H1 (cell line): ENCODE data around the gene SLC6A20. TPM values are rescaled to one million over a fixed set of nuclear protein-coding genes. Genes with fewer than 3 reads are reported as not detected.

ENCODE experiments used
- CTCF ChIA-PET: fragments of 300-600 bp; sonication (Branson Sonifier 250); formaldehyde crosslinking; loops from one replicate; lab custom pipeline; 2021; ENCODE audit not compliant: partially characterized antibody; lab: Charles Lee
- POLR2A ChIA-PET: fragments of 300-600 bp; sonication (Branson Sonifier 250); formaldehyde crosslinking; loops from one replicate; lab custom pipeline; 2021; ENCODE audit warnings: inconsistent platforms; ENCODE audit not compliant: partially characterized antibody; lab: Charles Lee
- DNase-seq, 2 experiments: peaks; one replicate each; pipeline versions ENCODE4 v3.0.0 to v3.0.0-alpha.2; 2010 to 2022; ENCODE audit warnings: low spot score in 2 of 2, low read depth in 1 of 2, mixed read lengths in 1 of 2
- FAIRE-seq: peaks from 2 replicates; lab custom pipeline; 2011; peaks lifted over from hg19 to GRCh38; lab: Jason Lieb, UNC
- H2AFZ ChIP-seq: 2 replicates; pipeline ENCODE4 v1.8.1; 2012; ENCODE audit warnings: low read length, inconsistent platforms
- H2AK5ac ChIP-seq: 2 replicates; pipeline ENCODE4 v1.6.1; 2013; ENCODE audit warnings: low read depth, low read length
- H2BK120ac ChIP-seq: replicated peaks from 2 replicates; pipeline ENCODE3; 2013; ENCODE audit warnings: low read depth, low read length, inconsistent platforms
- H2BK12ac ChIP-seq: 2 replicates; pipeline ENCODE4 v1.6.1; 2013; ENCODE audit warnings: low read depth, low read length
- H2BK15ac ChIP-seq: 2 replicates; pipeline ENCODE4 v1.6.1; 2013; ENCODE audit warnings: low read length
- H2BK20ac ChIP-seq: 2 replicates; pipeline ENCODE4 v1.6.1; 2013; ENCODE audit warnings: low read length
- H2BK5ac ChIP-seq: 2 replicates; pipeline ENCODE4 v1.6.1; 2013; ENCODE audit warnings: low read depth, low read length
- H3K14ac ChIP-seq: 2 replicates; pipeline ENCODE4 v1.6.1; 2013; ENCODE audit warnings: inconsistent platforms; ENCODE audit not compliant: insufficient read length
- H3K18ac ChIP-seq: 2 replicates; pipeline ENCODE4 v1.6.1; 2013; ENCODE audit warnings: low read length; ENCODE audit errors: extremely low read depth
- H3K23ac ChIP-seq: 2 replicates; pipeline ENCODE4 v1.6.1; 2013; ENCODE audit warnings: inconsistent platforms; ENCODE audit not compliant: insufficient read length
- H3K23me2 ChIP-seq: 2 replicates; pipeline ENCODE4 v1.6.1; 2013; ENCODE audit warnings: low read depth, low read length
- H3K27ac ChIP-seq: 2 replicates; pipeline ENCODE4 v1.6.1; 2011; ENCODE audit warnings: low read depth, low read length, inconsistent platforms
- H3K27me3 ChIP-seq, 4 experiments: replicated peaks in 1 of 4; 1 replicate in 1 of 4; 2 replicates in 3 of 4; pipeline versions ENCODE4 v1.6.1 to v1.8.1; 2011 to 2013; ENCODE audit warnings: low read length in 3 of 4, mild to moderate bottlenecking in 3 of 4, inconsistent platforms in 2 of 4, mixed read lengths in 2 of 4, moderate library complexity in 1 of 4; ENCODE audit not compliant: control insufficient read depth in 3 of 4, insufficient read depth in 3 of 4; ENCODE audit errors: extremely low read depth in 1 of 4
- H3K36me3 ChIP-seq, 4 experiments: 2 replicates each; pipeline versions ENCODE4 v1.6.1 to v1.8.1; 2011 to 2013; ENCODE audit warnings: mild to moderate bottlenecking in 4 of 4, low read length in 3 of 4, moderate library complexity in 2 of 4, control low read depth in 1 of 4, inconsistent platforms in 1 of 4; ENCODE audit not compliant: insufficient read depth in 4 of 4, control insufficient read depth in 2 of 4
- H3K4ac ChIP-seq: replicated peaks from 2 replicates; pipeline ENCODE3; 2013; ENCODE audit warnings: low read length, low read depth, mixed read lengths, inconsistent platforms; ENCODE audit not compliant: insufficient read length
- H3K4me1 ChIP-seq, 4 experiments: replicated peaks in 1 of 4; 1 replicate in 1 of 4; 2 replicates in 3 of 4; pipeline versions ENCODE4 v1.6.1 to v1.8.1; 2011 to 2013; ENCODE audit warnings: low read length in 3 of 4, inconsistent platforms in 2 of 4, mixed read lengths in 1 of 4; ENCODE audit not compliant: insufficient read depth in 4 of 4, control insufficient read depth in 3 of 4
- H3K4me2 ChIP-seq, 2 experiments: 2 replicates each; pipeline versions ENCODE4 v1.6.1 to v1.8.1; 2011 to 2013; ENCODE audit warnings: low read depth in 2 of 2, low read length in 2 of 2, control low read depth in 1 of 2, inconsistent platforms in 1 of 2, mild to moderate bottlenecking in 1 of 2; ENCODE audit not compliant: insufficient read depth in 1 of 2
- H3K4me3 ChIP-seq, 4 experiments: fragments of 200-600, 300-600 bp in 1 of 4; sonication (generic), shearing (Covaris generic), sonication (Bioruptor Twin) in 1 of 4; 2 replicates each; pipeline versions ENCODE4 v1.5.1 to v1.8.1; 2011 to 2016; ENCODE audit warnings: low read length in 4 of 4, low read depth in 3 of 4, control low read depth in 2 of 4, inconsistent platforms in 2 of 4, mild to moderate bottlenecking in 2 of 4, mixed read lengths in 1 of 4, moderate library complexity in 1 of 4; ENCODE audit not compliant: insufficient read depth in 2 of 4; ENCODE audit errors: extremely low read depth in 1 of 4
- H3K56ac ChIP-seq: replicated peaks from 2 replicates; pipeline ENCODE3; 2013; ENCODE audit warnings: low read depth, mild to moderate bottlenecking, mixed read lengths, low read length, inconsistent platforms; ENCODE audit not compliant: insufficient read length
- H3K79me1 ChIP-seq: 2 replicates; pipeline ENCODE4 v1.6.1; 2013; ENCODE audit warnings: low read depth, low read length, control low read depth
- H3K79me2 ChIP-seq, 2 experiments: 2 replicates each; pipeline versions ENCODE4 v1.6.1 to v1.8.1; 2012 to 2013; ENCODE audit warnings: low read length in 2 of 2, mild to moderate bottlenecking in 2 of 2, inconsistent platforms in 1 of 2; ENCODE audit not compliant: insufficient read depth in 2 of 2, control insufficient read depth in 1 of 2
- H3K9ac ChIP-seq, 4 experiments: replicated peaks in 1 of 4; 1 replicate in 1 of 4; 2 replicates in 3 of 4; pipeline versions ENCODE4 v1.6.1 to v1.8.1; 2011 to 2013; ENCODE audit warnings: low read depth in 3 of 4, low read length in 3 of 4, control low read depth in 2 of 4, mild to moderate bottlenecking in 2 of 4, moderate library complexity in 2 of 4, inconsistent platforms in 1 of 4; ENCODE audit errors: extremely low read depth in 1 of 4
- H3K9me3 ChIP-seq, 2 experiments: 2 replicates each; pipeline versions ENCODE4 v1.6.1 to v1.8.1; 2012 to 2013; ENCODE audit warnings: mild to moderate bottlenecking in 2 of 2, moderate library complexity in 2 of 2, control low read depth in 1 of 2, inconsistent platforms in 1 of 2, low read depth in 1 of 2, low read length in 1 of 2, mixed read lengths in 1 of 2; ENCODE audit not compliant: insufficient read depth in 2 of 2
- H4K20me1 ChIP-seq, 2 experiments: replicated peaks in 1 of 2; 2 replicates each; pipeline versions ENCODE3 to v1.8.1; 2011 to 2013; ENCODE audit warnings: inconsistent platforms in 2 of 2, low read length in 2 of 2, mild to moderate bottlenecking in 1 of 2; ENCODE audit not compliant: insufficient read depth in 2 of 2, control insufficient read depth in 1 of 2
- H4K5ac ChIP-seq: 2 replicates; pipeline ENCODE4 v1.6.1; 2013; ENCODE audit warnings: low read length, low read depth, mixed read lengths, inconsistent platforms; ENCODE audit not compliant: insufficient read length
- H4K8ac ChIP-seq: 2 replicates; pipeline ENCODE4 v1.8.0; 2013; ENCODE audit warnings: mild to moderate bottlenecking, moderate library complexity, low read length, inconsistent platforms; ENCODE audit not compliant: insufficient read depth; ENCODE audit errors: extremely low read depth
- H4K91ac ChIP-seq: replicated peaks from 2 replicates; pipeline ENCODE3; 2013; ENCODE audit warnings: low read length, mixed read lengths, inconsistent platforms; ENCODE audit not compliant: insufficient read length
- CBX8 ChIP-seq: fragments of 300-800, 300-1000 bp; sonication (generic); IDR thresholded peaks from 2 replicates; pipeline ENCODE4 v1.7.1; 2016; ENCODE audit warnings: low read depth, low read length, borderline replicate concordance
- CEBPB ChIP-seq: IDR thresholded peaks from 2 replicates; pipeline ENCODE4 v1.6.1; 2012; ENCODE audit warnings: low read depth, low read length
- CREB1 ChIP-seq: IDR thresholded peaks from 2 replicates; pipeline ENCODE4 v1.6.1; 2012; ENCODE audit warnings: inconsistent platforms
- FOSL1 ChIP-seq: IDR thresholded peaks from 2 replicates; pipeline ENCODE4 v1.6.1; 2011; ENCODE audit warnings: mild to moderate bottlenecking, low read depth, low read length, moderate library complexity; ENCODE audit not compliant: insufficient read depth
- GTF2F1 ChIP-seq: IDR thresholded peaks from 2 replicates; pipeline ENCODE4 v1.6.1; 2012; ENCODE audit warnings: low read depth, low read length, improper control_type of control experiment, borderline replicate concordance
- HDAC6 ChIP-seq: IDR thresholded peaks from one replicate; pipeline ENCODE4 v1.7.1; 2012; ENCODE audit warnings: low read depth, mild to moderate bottlenecking, inconsistent platforms, low read length, moderate library complexity
- POLR2A ChIP-seq, 2 experiments: IDR thresholded peaks; 1 replicate in 1 of 2; 2 replicates in 1 of 2; pipeline ENCODE4 v1.6.1; 2011; ENCODE audit warnings: low read depth in 2 of 2, low read length in 2 of 2, mild to moderate bottlenecking in 2 of 2; ENCODE audit errors: control extremely low read depth in 1 of 2
- POLR2AphosphoS5 ChIP-seq: IDR thresholded peaks from 2 replicates; pipeline ENCODE4 v1.6.1; 2011; ENCODE audit warnings: low read depth, low read length
- RXRA ChIP-seq: IDR thresholded peaks from 2 replicates; pipeline ENCODE4 v1.6.1; 2011; ENCODE audit warnings: low read depth, mild to moderate bottlenecking, low read length, moderate library complexity; ENCODE audit not compliant: insufficient read depth
- SIX5 ChIP-seq: IDR thresholded peaks from 2 replicates; pipeline ENCODE4 v1.6.1; 2011; ENCODE audit warnings: mild to moderate bottlenecking, low read depth, low read length
- SP4 ChIP-seq: IDR thresholded peaks from 2 replicates; pipeline ENCODE4 v1.6.1; 2012; ENCODE audit warnings: low read length, inconsistent platforms
- WGBS, 2 experiments: shearing (Covaris generic) in 1 of 2; methylation state at CpG; one replicate each; pipeline versions ENCODE4 v1.1.6 to v1.1.7; 2013 to 2015; ENCODE audit warnings: low lambda C conversion rate in 2 of 2, mixed read lengths in 2 of 2, inconsistent platforms in 1 of 2, low coverage in 1 of 2, missing lambda C conversion rate in 1 of 2; ENCODE audit not compliant: insufficient replicate concordance in 2 of 2, insufficient coverage in 1 of 2, insufficient read length in 1 of 2; ENCODE audit errors: extremely low coverage in 1 of 2, missing lambda C conversion rate in 1 of 2; 5-methylcytosine and 5-hydroxymethylcytosine counted together
- polyA plus RNA-seq, 7 experiments: library from polyadenylated mRNA; depleted of rRNA in 3 of 7; stranded (reverse) in 5 of 7; unstranded in 2 of 7; fragments of >200 nt in 5 of 7; fragments of 200-250 nt in 2 of 7; gene quantifications; 1 replicate in 5 of 7; 2 replicates in 1 of 7; 4 replicates in 1 of 7; pipeline versions ENCODE4 v1.2.1 to v1.2.3, GENCODE V29; 2011 to 2013; ENCODE audit warnings: missing spikeins in 2 of 7, mixed read lengths in 2 of 7
- total RNA-seq: library from RNA; stranded (reverse); fragmentation: NEBNext Ultra II Directional; extraction: Animal tissue kit (Norgen Biotek cat#: 25700); gene quantifications from 2 replicates; pipeline ENCODE4 v1.2.1, GENCODE V29; 2021

The SLC6A20 gene
- total and polyA plus RNA-seq, 2 of the 8 experiments (the other 6 are each of a cell fraction or from before 2014, with no cell fraction given) = 0.05 TPM; not detected in 1

DNA sequence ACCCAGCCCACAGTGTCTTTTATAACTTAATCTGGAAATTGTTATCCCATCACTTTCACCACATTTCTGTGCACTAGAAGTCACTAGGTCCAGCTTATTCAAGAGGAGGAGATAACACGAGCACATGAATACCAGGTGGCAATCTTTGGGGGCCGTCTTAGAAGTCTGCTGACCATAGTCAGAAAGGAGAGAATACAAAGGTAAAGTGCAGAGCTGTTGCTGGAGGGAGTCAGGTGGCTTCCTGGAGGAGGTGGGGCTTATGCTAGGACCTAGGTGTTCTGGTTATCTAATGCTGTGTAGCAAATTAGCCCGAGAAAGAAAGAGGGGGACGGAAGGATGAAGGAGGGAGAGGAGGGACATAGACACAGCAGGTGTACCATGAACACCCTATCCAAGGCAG, 46.5 kb downstream of the SLC6A20 start:
- Histone ChIP-seq H3K27ac (no peak overlapping the region), H3K23ac (no peak overlapping the region), H4K5ac (no peak overlapping the region), H3K27me3 (no peaks in the 10 kb centered on the region), H3K4me2 (no peak overlapping the region), H2BK15ac (no peak overlapping the region), H3K4me3 (no peak overlapping the region), H3K18ac (no peak overlapping the region), H3K79me1 (no peaks in the 10 kb centered on the region), H4K20me1 (peaks cover 0 to 2% of the 10 kb centered on the region in 2 experiments), H3K23me2 (no peaks in the 10 kb centered on the region), H4K91ac (no peak overlapping the region), H4K8ac (no peak overlapping the region), H3K79me2 (no peaks in the 10 kb centered on the region), H3K14ac (no peak overlapping the region), H3K9ac (no peak overlapping the region), H2BK120ac (no peak overlapping the region), H3K4ac (no peak overlapping the region), H2BK12ac (no peak overlapping the region), H3K36me3 (peaks cover 0 to 21% (median 6%) of the 10 kb centered on the region in 4 experiments; a peak in 5 of 8 replicates), H3K4me1 (peaks cover 0 to 4% (median 0%) of the 10 kb centered on the region in 4 experiments; a peak in 3 of 7 replicates), H2BK5ac (no peak overlapping the region), H2AK5ac (no peak overlapping the region), H3K9me3 (no peaks in the 10 kb centered on the region), H2AFZ (no peak overlapping the region), H3K56ac (no peak overlapping the region), H2BK20ac (no peak overlapping the region)
- no peak for TF ChIP-seq HDAC6
- TF ChIP-seq SIX5 = no peak
- no peak for TF ChIP-seq FOSL1
- TF ChIP-seq RXRA = no peak
- TF ChIP-seq POLR2AphosphoS5 = no peak
- TF ChIP-seq GTF2F1 = no peak
- no peak for TF ChIP-seq SP4
- no peak for TF ChIP-seq CBX8
- no peak for TF ChIP-seq CREB1
- no peak for TF ChIP-seq POLR2A (IDR thresholded peaks at IDR 0.05; ENCODE audit: control extremely low read depth in 1 of 2, low read depth in 2 of 2, low read length in 2 of 2)
- no peak for TF ChIP-seq CEBPB
- FAIRE-seq = no peak
- ChIA-PET CTCF (interaction anchor here (0.6 to 4.4 kb wide), 3 partner anchors 12 to 692 kb away, joined by 3 to 49 read pairs (median 5); no protein-coding TSS in a partner anchor), POLR2A (interaction anchor here (0.6 to 2.5 kb wide), 4 partner anchors 10 to 335 kb away, joined by 3 to 7 read pairs (median 4); no protein-coding TSS in a partner anchor)
- no peak for DNase-seq
- WGBS, 2 experiments = 76% methylated on average over 4 of the region's 4 CpGs; no CpG with 5 or more reads in 1 of the 2 experiments
